K562 (cell line): ENCODE data around the gene SCYL3. TPM values are rescaled to one million over a fixed set of nuclear protein-coding genes. Genes with fewer than 3 reads are reported as not detected.
A peak's percentile ranks its signal among the peaks of the same experiment; 100 is the strongest.

ENCODE experiments used
- ARID3A ChIP-seq: IDR thresholded peaks from 2 replicates; pipeline ENCODE4 v1.6.1; 2012; ENCODE audit warnings: low read depth, low read length, improper control_type of control experiment, borderline replicate concordance
- BRD9 ChIP-seq: fragments of 450-650 bp; IDR thresholded peaks from 2 replicates; pipeline ENCODE4 v1.6.1; 2018; ENCODE audit warnings: low read depth; ENCODE audit not compliant: partially characterized antibody
- HDAC8 ChIP-seq: fragments of 450-650 bp; IDR thresholded peaks from 2 replicates; pipeline ENCODE4 v1.6.1; 2016; ENCODE audit warnings: mild to moderate bottlenecking, missing genetic modification characterization, moderate library complexity, missing compliant biosample characterization
- RAD21 ChIP-seq, 2 experiments: fragments of 250-450 bp in 1 of 2; fragments of 450-650 bp in 1 of 2; sonication (Bioruptor Pico) in 1 of 2; formaldehyde crosslinking in 1 of 2; IDR thresholded peaks in 1 of 2; conservative IDR thresholded peaks in 1 of 2; 2 replicates each; pipeline versions ENCODE4 v1.4.0 to v1.8.0; 2020 to 2022; ENCODE audit warnings: mild to moderate bottlenecking in 2 of 2, moderate library complexity in 1 of 2
- SMARCE1 ChIP-seq: fragments of 450-650 bp; IDR thresholded peaks from 2 replicates; pipeline ENCODE4 v1.7.1; 2016; ENCODE audit warnings: mild to moderate bottlenecking
- SMC3 ChIP-seq: conservative IDR thresholded peaks from 2 replicates; pipeline ENCODE4 v1.6.1; 2011; ENCODE audit warnings: low read depth, low read length, improper control_type of control experiment; ENCODE audit not compliant: insufficient read depth
- U2AF1 ChIP-seq: fragments of 200-400 bp; formaldehyde crosslinking; optimal IDR thresholded peaks from 2 replicates; pipeline ENCODE3; 2017; ENCODE audit warnings: mild to moderate bottlenecking, low read depth, low read length, moderate library complexity
- ZNF584 ChIP-seq: fragments of 200-800 bp; sonication (Bioruptor generic); IDR thresholded peaks from 2 replicates; pipeline ENCODE4 v1.6.1; 2016; ENCODE audit warnings: low read depth, mild to moderate bottlenecking, missing genetic modification characterization, missing compliant biosample characterization
- ZNF696 ChIP-seq: fragments of 250-450 bp; sonication (Bioruptor Pico); conservative IDR thresholded peaks from 2 replicates; pipeline ENCODE4 v1.4.0; 2020; ENCODE audit warnings: mild to moderate bottlenecking, moderate library complexity
- polyA plus RNA-seq, 8 experiments: library from polyadenylated mRNA; depleted of rRNA in 4 of 8; stranded (reverse) in 5 of 8; unstranded in 3 of 8; fragments of >200 nt; fragmentation: Nextera tagmentation in 2 of 8; fragmentation: Illumina TruSeq in 1 of 8; extraction: Ambion mirVana in 2 of 8; extraction: Trizol in 1 of 8; gene quantifications; 2 replicates each; pipeline versions ENCODE4 v1.2.1 to v1.2.3, GENCODE V29; 2011 to 2014; ENCODE audit warnings: inconsistent platforms in 1 of 8, missing spikeins in 1 of 8
- total RNA-seq, 7 experiments: library from RNA; depleted of rRNA in 6 of 7; stranded (reverse); fragments of >200 nt in 6 of 7; fragmentation: Illumina TruSeq in 2 of 7; extraction: Trizol in 2 of 7; gene quantifications; 2 replicates each; pipeline versions ENCODE4 v1.2.1 to v1.2.3, GENCODE V29; 2011 to 2021; ENCODE audit warnings: low replicate concordance in 1 of 7
- TF ChIP-seq, protein P1 (sequence below), 2 experiments: fragments of 450-650 bp; IDR thresholded peaks; 2 replicates each; pipeline ENCODE4 v1.6.1; 2016
- TF ChIP-seq, protein P2 (sequence below), 2 experiments: fragments of 450-650 bp; formaldehyde crosslinking in 1 of 2; IDR thresholded peaks; 2 replicates each; pipeline versions ENCODE4 v1.4.0 to v1.6.1; 2014 to 2020; ENCODE audit warnings: mild to moderate bottlenecking in 2 of 2, borderline replicate concordance in 1 of 2, low read depth in 1 of 2
- TF ChIP-seq, protein P3 (sequence below): fragments of 250-450 bp; sonication (Bioruptor Pico); IDR thresholded peaks from 2 replicates; pipeline ENCODE4 v1.8.0; 2022; ENCODE audit warnings: inconsistent platforms

Gene SCYL3
- total and polyA plus RNA-seq, 9 of the 15 experiments (the other 6 are each of a cell fraction or from before 2014, with no cell fraction given): 3.6 to 11.4 (median 7.1) TPM

GRCh38 chr1:169809370-169810095 lies 84.2 kb downstream of the SCYL3 start (continued):
- TF ChIP-seq, protein P1, sequence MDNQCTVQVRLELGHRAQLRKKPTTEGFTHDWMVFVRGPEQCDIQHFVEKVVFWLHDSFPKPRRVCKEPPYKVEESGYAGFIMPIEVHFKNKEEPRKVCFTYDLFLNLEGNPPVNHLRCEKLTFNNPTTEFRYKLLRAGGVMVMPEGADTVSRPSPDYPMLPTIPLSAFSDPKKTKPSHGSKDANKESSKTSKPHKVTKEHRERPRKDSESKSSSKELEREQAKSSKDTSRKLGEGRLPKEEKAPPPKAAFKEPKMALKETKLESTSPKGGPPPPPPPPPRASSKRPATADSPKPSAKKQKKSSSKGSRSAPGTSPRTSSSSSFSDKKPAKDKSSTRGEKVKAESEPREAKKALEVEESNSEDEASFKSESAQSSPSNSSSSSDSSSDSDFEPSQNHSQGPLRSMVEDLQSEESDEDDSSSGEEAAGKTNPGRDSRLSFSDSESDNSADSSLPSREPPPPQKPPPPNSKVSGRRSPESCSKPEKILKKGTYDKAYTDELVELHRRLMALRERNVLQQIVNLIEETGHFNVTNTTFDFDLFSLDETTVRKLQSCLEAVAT (IDR thresholded peaks at IDR 0.05): no peak
- no peak for TF ChIP-seq SMARCE1
- no peak for TF ChIP-seq HDAC8 (tag)
- peak; percentile 73; the same call in 1 of the 2 replicates for TF ChIP-seq ARID3A
- TF ChIP-seq, protein P2, sequence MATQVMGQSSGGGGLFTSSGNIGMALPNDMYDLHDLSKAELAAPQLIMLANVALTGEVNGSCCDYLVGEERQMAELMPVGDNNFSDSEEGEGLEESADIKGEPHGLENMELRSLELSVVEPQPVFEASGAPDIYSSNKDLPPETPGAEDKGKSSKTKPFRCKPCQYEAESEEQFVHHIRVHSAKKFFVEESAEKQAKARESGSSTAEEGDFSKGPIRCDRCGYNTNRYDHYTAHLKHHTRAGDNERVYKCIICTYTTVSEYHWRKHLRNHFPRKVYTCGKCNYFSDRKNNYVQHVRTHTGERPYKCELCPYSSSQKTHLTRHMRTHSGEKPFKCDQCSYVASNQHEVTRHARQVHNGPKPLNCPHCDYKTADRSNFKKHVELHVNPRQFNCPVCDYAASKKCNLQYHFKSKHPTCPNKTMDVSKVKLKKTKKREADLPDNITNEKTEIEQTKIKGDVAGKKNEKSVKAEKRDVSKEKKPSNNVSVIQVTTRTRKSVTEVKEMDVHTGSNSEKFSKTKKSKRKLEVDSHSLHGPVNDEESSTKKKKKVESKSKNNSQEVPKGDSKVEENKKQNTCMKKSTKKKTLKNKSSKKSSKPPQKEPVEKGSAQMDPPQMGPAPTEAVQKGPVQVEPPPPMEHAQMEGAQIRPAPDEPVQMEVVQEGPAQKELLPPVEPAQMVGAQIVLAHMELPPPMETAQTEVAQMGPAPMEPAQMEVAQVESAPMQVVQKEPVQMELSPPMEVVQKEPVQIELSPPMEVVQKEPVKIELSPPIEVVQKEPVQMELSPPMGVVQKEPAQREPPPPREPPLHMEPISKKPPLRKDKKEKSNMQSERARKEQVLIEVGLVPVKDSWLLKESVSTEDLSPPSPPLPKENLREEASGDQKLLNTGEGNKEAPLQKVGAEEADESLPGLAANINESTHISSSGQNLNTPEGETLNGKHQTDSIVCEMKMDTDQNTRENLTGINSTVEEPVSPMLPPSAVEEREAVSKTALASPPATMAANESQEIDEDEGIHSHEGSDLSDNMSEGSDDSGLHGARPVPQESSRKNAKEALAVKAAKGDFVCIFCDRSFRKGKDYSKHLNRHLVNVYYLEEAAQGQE (IDR thresholded peaks at IDR 0.05; ENCODE audit: borderline replicate concordance): peak; percentile 39; the same call in 1 of the 2 replicates
- TF ChIP-seq, protein P2 (CRISPR knock-in tag; IDR thresholded peaks at IDR 0.05; ENCODE audit: low read depth): no peak
- TF ChIP-seq BRD9: no peak
- TF ChIP-seq ZNF696: no peak
- no peak for TF ChIP-seq ZNF584 (CRISPR knock-in tag)
- 0 out of 2 replicates have a peak, but pooled peaks have one; percentile 21 for TF ChIP-seq SMC3
- TF ChIP-seq U2AF1: no peak
- TF ChIP-seq, protein P3, sequence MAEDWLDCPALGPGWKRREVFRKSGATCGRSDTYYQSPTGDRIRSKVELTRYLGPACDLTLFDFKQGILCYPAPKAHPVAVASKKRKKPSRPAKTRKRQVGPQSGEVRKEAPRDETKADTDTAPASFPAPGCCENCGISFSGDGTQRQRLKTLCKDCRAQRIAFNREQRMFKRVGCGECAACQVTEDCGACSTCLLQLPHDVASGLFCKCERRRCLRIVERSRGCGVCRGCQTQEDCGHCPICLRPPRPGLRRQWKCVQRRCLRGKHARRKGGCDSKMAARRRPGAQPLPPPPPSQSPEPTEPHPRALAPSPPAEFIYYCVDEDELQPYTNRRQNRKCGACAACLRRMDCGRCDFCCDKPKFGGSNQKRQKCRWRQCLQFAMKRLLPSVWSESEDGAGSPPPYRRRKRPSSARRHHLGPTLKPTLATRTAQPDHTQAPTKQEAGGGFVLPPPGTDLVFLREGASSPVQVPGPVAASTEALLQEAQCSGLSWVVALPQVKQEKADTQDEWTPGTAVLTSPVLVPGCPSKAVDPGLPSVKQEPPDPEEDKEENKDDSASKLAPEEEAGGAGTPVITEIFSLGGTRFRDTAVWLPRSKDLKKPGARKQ: no peak
- peak; percentile 62 to 67 for TF ChIP-seq RAD21 (CRISPR knock-in tag; conservative IDR thresholded peaks at IDR 0.05 in 1 of 2, IDR thresholded peaks at IDR 0.05 in 1 of 2)
